Body of pancreas (tissue), 4 donors: ENCODE measurements around the gene ARL16. TPM values are rescaled to one million over a fixed set of nuclear protein-coding genes. Genes with fewer than 3 reads are reported as not detected.

Source experiments
- ATAC-seq: fragments of 150-250 bp; one replicate; pipeline ENCODE4 v1.9.1; 2016
- DNase-seq, 4 donors: peaks; one replicate each; pipeline ENCODE4 v3.0.0-alpha.2; 2019
- H3K27ac ChIP-seq, 4 donors: fragments of 200-600 bp; sonication (generic); 1 replicate in 3 of 4; 2 replicates in 1 of 4; pipeline versions ENCODE4 v1.5.1 to v1.6.1; 2016 to 2019; ENCODE audit warnings: mild to moderate bottlenecking in 1 of 4, mixed read lengths in 1 of 4, moderate library complexity in 1 of 4
- H3K27me3 ChIP-seq, 2 donors: fragments of 200-600 bp; sonication (generic); one replicate each; pipeline ENCODE4 v1.6.0; 2016; ENCODE audit warnings: mild to moderate bottlenecking in 1 of 2
- H3K36me3 ChIP-seq, 2 donors: fragments of 200-600 bp; sonication (generic); replicated peaks in 1 of 2; 2 replicates each; pipeline ENCODE4 v1.5.1; 2016; ENCODE audit warnings: low read depth in 2 of 2; ENCODE audit not compliant: insufficient read depth in 1 of 2
- H3K4me1 ChIP-seq: fragments of 200-600 bp; sonication (generic); one replicate; pipeline ENCODE4 v1.6.0; 2016
- H3K4me3 ChIP-seq, 2 donors: fragments of 200-600 bp; sonication (generic); 1 replicate in 1 of 2; 2 replicates in 1 of 2; pipeline ENCODE4 v1.5.1; 2016 to 2019
- H3K9me3 ChIP-seq, 3 donors: fragments of 200-600 bp; sonication (generic); 1 replicate in 2 of 3; 2 replicates in 1 of 3; pipeline ENCODE4 v1.5.1; 2016
- CTCF ChIP-seq, 7 experiments: fragments of 450-650 bp in 4 of 7; fragments of 200-600 bp in 3 of 7; sonication (generic) in 3 of 7; IDR thresholded peaks; one replicate each; pipeline ENCODE4 v1.5.1; 2016 to 2019; ENCODE audit warnings: antibody characterized with exemption in 7 of 7
- POLR2A ChIP-seq, 3 donors: fragments of 450-650 bp; IDR thresholded peaks; one replicate each; pipeline ENCODE4 v1.6.1; 2016; ENCODE audit warnings: antibody characterized with exemption in 3 of 3, mild to moderate bottlenecking in 2 of 3
- WGBS, 2 donors: methylation state at CpG; one replicate each; pipeline ENCODE4 v1.1.5; 2017; 5-methylcytosine and 5-hydroxymethylcytosine counted together
- intact Hi-C: fragments of 100-400 bp; cut with DNase I; formaldehyde crosslinking; loops from one replicate; pipeline ENCODE4 v1.15.1; 2023
- total RNA-seq, 2 donors: library from RNA; depleted of rRNA; stranded (reverse); fragments of >200 nt; gene quantifications; one replicate each; pipeline ENCODE4 v1.1.0, GENCODE V29; 2016

Gene ARL16
- total RNA-seq, 2 donors from 2014 or later = 22.8 to 47.1 TPM

GRCh38 chr17:81723651-81724209 is 40.1 kb upstream of the ARL16 start:
- Histone ChIP-seq H3K4me1 (peaks cover 52% of the 10 kb centered on the region), H3K36me3 (no peaks in the 10 kb centered on the region), H3K9me3 (no peaks in the 10 kb centered on the region), H3K4me3 (no peak overlapping the region), H3K27ac (peak overlapping the region in 2 of 4 donors; percentile 5 to 66), H3K27me3 (no peaks in the 10 kb centered on the region)
- peak in 1 of 3 donors; percentile 15 for TF ChIP-seq POLR2A (IDR thresholded peaks at IDR 0.05)
- TF ChIP-seq CTCF (IDR thresholded peaks at IDR 0.05) = no peak
- intact Hi-C loops = no loop called here
- ATAC-seq (no peak), DNase-seq (peak; percentile 22 to 48 (median 36))
- WGBS, 2 donors = 31 to 39% methylated on average over 12 of the region's 12 CpGs

- peaks cover 0 to 3% of the 10 kb centered on the region in 2 donors for H3K36me3 ChIP-seq
- no peak overlapping the region for H3K4me3 ChIP-seq
- intact Hi-C loops = no loop called here
- peak; percentile 94 to 98 (median 96) for DNase-seq
- no peaks in the 10 kb centered on the region for H3K9me3 ChIP-seq
- no peaks in the 10 kb centered on the region for H3K27me3 ChIP-seq
- WGBS, 2 donors = 11 to 27% methylated on average over 10 of the region's 10 CpGs
- H3K4me1 ChIP-seq = peaks cover 45% of the 10 kb centered on the region
- peak overlapping the region; percentile 53 to 80 (median 70) for H3K27ac ChIP-seq
- no peak for TF ChIP-seq POLR2A (IDR thresholded peaks at IDR 0.05)
- TF ChIP-seq CTCF (IDR thresholded peaks at IDR 0.05) = peak in 3 of 7 experiments; percentile 15 to 34 (median 17)
- peak; percentile 96 for ATAC-seq
Measured at GRCh38 chr17:81722184-81723120, 38.9 kb upstream of the ARL16 start.

- peaks cover 0 to 3% of the 10 kb centered on the region in 2 donors for H3K36me3 ChIP-seq
- intact Hi-C loops = no loop called here
- no peaks in the 10 kb centered on the region for H3K27me3 ChIP-seq
- WGBS, 2 donors = 86 to 87% methylated on average over 6 to 26 of the region's 33 CpGs
- H3K4me3 ChIP-seq = no peak overlapping the region
- H3K27ac ChIP-seq = no peak overlapping the region
- H3K4me1 ChIP-seq = peaks cover 33% of the 10 kb centered on the region
- peak in 2 of 4 donors; percentile 13 to 15 for DNase-seq
- ATAC-seq = no peak
- TF ChIP-seq CTCF (IDR thresholded peaks at IDR 0.05) = no peak
- no peak for TF ChIP-seq POLR2A (IDR thresholded peaks at IDR 0.05)
- no peaks in the 10 kb centered on the region for H3K9me3 ChIP-seq
Measured at GRCh38 chr17:81720267-81721071, 36.9 kb upstream of the ARL16 start.

- Histone ChIP-seq H3K36me3 (peaks cover 0 to 3% of the 10 kb centered on the region in 2 donors), H3K4me1 (peaks cover 41% of the 10 kb centered on the region), H3K4me3 (no peak overlapping the region), H3K9me3 (no peaks in the 10 kb centered on the region), H3K27me3 (no peaks in the 10 kb centered on the region), H3K27ac (no peak overlapping the region)
- DNase-seq (peak in 1 of 4 donors; percentile 17), ATAC-seq (no peak)
- intact Hi-C loops = no loop called here
- TF ChIP-seq CTCF (IDR thresholded peaks at IDR 0.05) (no peak), POLR2A (IDR thresholded peaks at IDR 0.05) (no peak)
- 91 to 92% methylated on average over 29 to 32 of the region's 33 CpGs for WGBS, 2 donors
Measured at GRCh38 chr17:81719410-81720266, 36.0 kb upstream of the ARL16 start.
